ENCODE results near the gene FLNB. TPM values are rescaled to one million over a fixed set of nuclear protein-coding genes. Genes with fewer than 3 reads are reported as not detected.

Gene FLNB
- total and polyA plus RNA-seq, 9 of the 15 experiments (the other 6 are each of a cell fraction or from before 2014, with no cell fraction given): 9.4 to 48.1 (median 25.6) TPM

GRCh38 chr3:57958642-57959422 lies 49.4 kb upstream of the FLNB start:
- H3K9ac ChIP-seq (ENCODE audit: insufficient read depth in 1 of 2, low read depth in 2 of 2, low read length in 2 of 2): peak overlapping the region; percentile 41 to 84; a peak in 3 of 4 replicates
- H3K27me3 ChIP-seq (ENCODE audit: control insufficient read depth in 2 of 2, insufficient read depth in 2 of 2, low read length in 2 of 2): no peaks in the 10 kb centered on the region
- BruUV-seq (replicated peaks): no TSS peak
- in situ Hi-C loops (cut with MboI): no loop called here
- H2AFZ ChIP-seq (ENCODE audit: low read depth, low read length): peak overlapping the region; percentile 86
- H3K9me1 ChIP-seq (ENCODE audit: control insufficient read depth, insufficient read depth, low read length): no peaks in the 10 kb centered on the region
- CTCF ChIA-PET (ENCODE audit: low intra/inter-chr PET ratio): no interaction called here
- DNase-seq (ENCODE audit: extremely low read depth in 1 of 4, low spot score in 3 of 4): peak; percentile 24 to 58 (median 40)
- no peaks in the 10 kb centered on the region for H3K9me3 ChIP-seq (replicated peaks; ENCODE audit: control insufficient read depth, insufficient read depth, low read depth, low read length)
- H3K4me2 ChIP-seq (ENCODE audit: insufficient read depth, low read length): peak overlapping the region; percentile 63
- peaks cover 16 to 22% of the 10 kb centered on the region in 2 experiments for H3K4me1 ChIP-seq (replicated peaks in 1 of 2; ENCODE audit: control insufficient read depth in 2 of 2, insufficient read depth in 2 of 2, low read length in 2 of 2)
- peak; percentile 64 for FAIRE-seq
- H3K79me2 ChIP-seq (ENCODE audit: control insufficient read depth, insufficient read depth, low read length): no peaks in the 10 kb centered on the region
- H4K20me1 ChIP-seq (replicated peaks; ENCODE audit: control insufficient read depth, insufficient read depth, low read length): no peaks in the 10 kb centered on the region
- POLR2A ChIA-PET: interaction anchor here (0.7 to 1.0 kb wide), 3 partner anchors 12 to 218 kb away, joined by 3 read pairs; partner anchors contain the start of gene SLMAP
- H3K4me3 ChIP-seq: no peak overlapping the region
- intact Hi-C loops (cut with micrococcal nuclease): no loop called here
- H3K36me3 ChIP-seq (ENCODE audit: control insufficient read depth, insufficient read depth, low read length): no peaks in the 10 kb centered on the region
- H3K27ac ChIP-seq (ENCODE audit: extremely low read depth, low read depth, low read length): peak overlapping the region; percentile 59; the same call in 2 of the 3 replicates
- 19% methylated on average over 10 of the region's 13 CpGs for WGBS (ENCODE audit: insufficient coverage, low coverage, missing lambda C conversion rate)
- ATAC-seq: peak; percentile 76
- peak; percentile 70 for TF ChIP-seq GABPA (tag; conservative IDR thresholded peaks at IDR 0.05; ENCODE audit: low read depth)
- TF ChIP-seq HCFC1 (IDR thresholded peaks at IDR 0.05; ENCODE audit: low read depth, low read length): no peak
- TF ChIP-seq SUPT5H (IDR thresholded peaks at IDR 0.05): no peak
- no peak for TF ChIP-seq ILK (tag; IDR thresholded peaks at IDR 0.05; ENCODE audit: borderline replicate concordance, low read depth)
- TF ChIP-seq RBM17 (IDR thresholded peaks at IDR 0.05; ENCODE audit: borderline replicate concordance, low read depth, low read length): no peak
- peak in 1 of 2 experiments; percentile 4; a peak in 1 of 4 replicates for TF ChIP-seq RCOR1 (IDR thresholded peaks at IDR 0.05; ENCODE audit: borderline replicate concordance in 1 of 2, low read depth in 2 of 2, low read length in 2 of 2)
- peak; percentile 53 for TF ChIP-seq CTBP1 (IDR thresholded peaks at IDR 0.05; ENCODE audit: borderline replicate concordance)
- 0 out of 2 replicates have a peak, but pooled peaks have one; percentile 38 for TF ChIP-seq ZNF584 (CRISPR knock-in tag; IDR thresholded peaks at IDR 0.05; ENCODE audit: low read depth)
- no peak for TF ChIP-seq ZNF764 (CRISPR knock-in tag; IDR thresholded peaks at IDR 0.05; ENCODE audit: low read depth)
- TF ChIP-seq ARID1B (IDR thresholded peaks at IDR 0.05): peak; percentile 57
- peak; percentile 74 for TF ChIP-seq ZNF384 (IDR thresholded peaks at IDR 0.05; ENCODE audit: low read depth, low read length)
- TF ChIP-seq CAMTA2 (CRISPR knock-in tag; conservative IDR thresholded peaks at IDR 0.05): no peak
- no peak; the same call in 1 of the 2 replicates for TF ChIP-seq ZNF175 (CRISPR knock-in tag; IDR thresholded peaks at IDR 0.05; ENCODE audit: low read depth)
- no peak for TF ChIP-seq ESRRA (IDR thresholded peaks at IDR 0.05; ENCODE audit: borderline replicate concordance, low read depth)
- TF ChIP-seq BHLHE40 (IDR thresholded peaks at IDR 0.05; ENCODE audit: low read length): no peak
- TF ChIP-seq GTF2F1 (IDR thresholded peaks at IDR 0.05; ENCODE audit: low read depth, low read length): no peak
- no peak for TF ChIP-seq LARP7 (IDR thresholded peaks at IDR 0.05)
- TF ChIP-seq, protein P1, sequence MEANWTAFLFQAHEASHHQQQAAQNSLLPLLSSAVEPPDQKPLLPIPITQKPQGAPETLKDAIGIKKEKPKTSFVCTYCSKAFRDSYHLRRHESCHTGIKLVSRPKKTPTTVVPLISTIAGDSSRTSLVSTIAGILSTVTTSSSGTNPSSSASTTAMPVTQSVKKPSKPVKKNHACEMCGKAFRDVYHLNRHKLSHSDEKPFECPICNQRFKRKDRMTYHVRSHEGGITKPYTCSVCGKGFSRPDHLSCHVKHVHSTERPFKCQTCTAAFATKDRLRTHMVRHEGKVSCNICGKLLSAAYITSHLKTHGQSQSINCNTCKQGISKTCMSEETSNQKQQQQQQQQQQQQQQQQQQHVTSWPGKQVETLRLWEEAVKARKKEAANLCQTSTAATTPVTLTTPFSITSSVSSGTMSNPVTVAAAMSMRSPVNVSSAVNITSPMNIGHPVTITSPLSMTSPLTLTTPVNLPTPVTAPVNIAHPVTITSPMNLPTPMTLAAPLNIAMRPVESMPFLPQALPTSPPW (CRISPR knock-in tag; IDR thresholded peaks at IDR 0.05): peak; percentile 49; the same call in 1 of the 2 replicates
- TF ChIP-seq RAD21 (CRISPR knock-in tag; conservative IDR thresholded peaks at IDR 0.05 in 1 of 2, IDR thresholded peaks at IDR 0.05 in 1 of 2): 0 out of 4 replicates have a peak, but pooled peaks of 1 of the 2 experiments have one; percentile 9
- no peak for TF ChIP-seq SIN3A (IDR thresholded peaks at IDR 0.05; ENCODE audit: borderline replicate concordance in 2 of 2, control insufficient read depth in 1 of 2, low read depth in 2 of 2, low read length in 2 of 2)
- TF ChIP-seq, protein P2, sequence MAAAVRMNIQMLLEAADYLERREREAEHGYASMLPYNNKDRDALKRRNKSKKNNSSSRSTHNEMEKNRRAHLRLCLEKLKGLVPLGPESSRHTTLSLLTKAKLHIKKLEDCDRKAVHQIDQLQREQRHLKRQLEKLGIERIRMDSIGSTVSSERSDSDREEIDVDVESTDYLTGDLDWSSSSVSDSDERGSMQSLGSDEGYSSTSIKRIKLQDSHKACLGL (CRISPR knock-in tag; IDR thresholded peaks at IDR 0.05; ENCODE audit: borderline replicate concordance, poor library complexity, severe bottlenecking): no peak

Measured in K562 (cell line).